Measurements from ENCODE around the gene SRMS.

SRMS gene

DNA sequence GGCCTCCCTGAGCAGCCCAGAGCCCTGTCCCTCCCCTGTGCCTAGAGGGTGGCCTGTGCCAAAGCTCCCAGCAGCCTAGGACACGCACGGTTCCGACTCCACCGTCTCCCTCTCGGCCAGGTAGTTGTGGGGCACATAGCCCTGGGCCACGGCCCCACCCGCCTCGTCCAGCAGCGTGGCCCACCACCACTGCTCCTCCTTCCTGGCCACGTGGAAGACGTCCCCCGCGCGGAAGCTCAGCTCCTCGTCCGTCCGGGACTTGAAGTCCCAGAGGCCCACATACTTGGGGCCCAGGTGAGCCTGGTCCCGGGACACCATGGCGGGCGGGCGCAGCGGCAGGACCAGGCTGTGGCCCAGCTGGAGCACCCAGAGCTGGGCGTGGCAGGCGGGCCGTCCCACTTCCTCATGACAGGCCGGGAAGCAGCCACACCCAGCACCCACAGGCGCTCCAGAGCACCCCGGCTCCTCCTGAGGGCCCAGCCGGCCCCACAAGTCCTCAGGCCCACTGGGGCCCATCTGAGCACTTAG, 10.5 kb downstream of the SRMS start, which contains the start of gene PTK6:
PTK6 (minus strand) TSS at position 380 of the 528 bp plus-strand sequence; CDS start at position 318, 62 bp downstream.
- no peak for DNase-seq

DNA sequence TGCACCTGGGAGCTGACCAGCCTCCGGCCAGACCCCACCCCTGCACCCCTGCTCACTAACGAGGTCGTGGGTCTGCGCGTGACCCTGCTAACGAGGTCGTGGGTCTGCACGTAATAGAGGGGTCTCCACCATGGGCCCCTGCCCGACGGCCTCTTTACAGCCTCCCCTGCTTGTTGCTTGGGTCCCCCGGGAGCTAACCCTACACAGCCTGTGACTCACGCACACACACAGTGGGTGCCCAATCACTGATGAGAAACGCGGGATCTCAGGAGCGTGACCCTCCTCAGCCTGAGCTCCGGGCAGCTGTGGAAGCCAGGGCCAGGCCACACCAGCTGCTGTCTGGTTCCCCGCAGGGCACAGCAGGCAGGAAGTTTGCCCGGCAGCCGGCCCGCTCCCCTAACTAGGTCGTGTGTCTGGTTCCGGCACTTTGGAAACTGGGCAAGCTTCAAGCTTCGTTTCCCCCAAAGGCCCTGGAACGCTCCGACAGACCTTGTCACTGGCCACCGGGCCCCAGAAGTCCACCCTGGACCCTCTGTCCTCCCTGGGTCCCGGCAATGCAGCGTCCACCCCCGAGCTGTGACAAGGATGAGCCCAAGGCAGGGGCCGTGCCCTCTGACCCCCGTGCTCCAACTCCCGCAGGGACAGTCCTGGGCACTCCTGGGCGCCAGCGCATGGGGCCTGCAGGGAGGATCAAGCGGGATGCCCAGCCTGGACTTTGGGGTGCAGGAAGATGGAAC, 11.1 kb downstream of the SRMS start:
- no peak for DNase-seq

- DNase-seq, result no peak
Measured at GRCh38 chr20:63534831-63535651, 12.5 kb downstream of the SRMS start.

DNA sequence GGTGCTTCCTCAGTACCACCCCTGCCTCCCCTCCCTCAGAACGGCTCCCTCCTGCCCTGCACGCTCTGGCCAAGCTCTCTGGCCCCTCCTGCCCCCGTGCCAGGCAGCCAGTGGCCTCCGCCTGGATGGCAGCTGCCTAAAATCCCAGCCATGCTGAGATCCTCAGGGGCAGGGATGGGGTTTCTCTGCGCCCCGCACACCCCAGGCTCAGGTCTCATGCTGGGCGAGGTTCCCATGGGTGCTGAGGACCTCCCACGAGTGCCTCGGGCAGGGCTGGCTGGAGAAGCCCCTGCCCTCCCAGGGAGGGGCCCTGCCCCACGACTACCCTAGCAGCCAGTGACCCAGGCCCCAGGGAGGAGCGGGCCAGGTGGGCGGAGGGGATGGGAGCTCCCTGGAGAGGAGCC, 13.1 kb downstream of the SRMS start:
- DNase-seq, result no peak

GRCh38 chr20:63533871-63534393, 13.6 kb downstream of the SRMS start:
- no peak for DNase-seq

- no peak for DNase-seq
Measured at GRCh38 chr20:63533388-63533787, 14.2 kb downstream of the SRMS start.

GRCh38 chr20:63532449-63532971, 15.0 kb downstream of the SRMS start:
- DNase-seq, result no peak

- no peak for DNase-seq
Measured at GRCh38 chr20:63531686-63532448, 15.7 kb downstream of the SRMS start.

- DNase-seq, result no peak
Measured at GRCh38 chr20:63530788-63531160, 16.8 kb downstream of the SRMS start.

DNA sequence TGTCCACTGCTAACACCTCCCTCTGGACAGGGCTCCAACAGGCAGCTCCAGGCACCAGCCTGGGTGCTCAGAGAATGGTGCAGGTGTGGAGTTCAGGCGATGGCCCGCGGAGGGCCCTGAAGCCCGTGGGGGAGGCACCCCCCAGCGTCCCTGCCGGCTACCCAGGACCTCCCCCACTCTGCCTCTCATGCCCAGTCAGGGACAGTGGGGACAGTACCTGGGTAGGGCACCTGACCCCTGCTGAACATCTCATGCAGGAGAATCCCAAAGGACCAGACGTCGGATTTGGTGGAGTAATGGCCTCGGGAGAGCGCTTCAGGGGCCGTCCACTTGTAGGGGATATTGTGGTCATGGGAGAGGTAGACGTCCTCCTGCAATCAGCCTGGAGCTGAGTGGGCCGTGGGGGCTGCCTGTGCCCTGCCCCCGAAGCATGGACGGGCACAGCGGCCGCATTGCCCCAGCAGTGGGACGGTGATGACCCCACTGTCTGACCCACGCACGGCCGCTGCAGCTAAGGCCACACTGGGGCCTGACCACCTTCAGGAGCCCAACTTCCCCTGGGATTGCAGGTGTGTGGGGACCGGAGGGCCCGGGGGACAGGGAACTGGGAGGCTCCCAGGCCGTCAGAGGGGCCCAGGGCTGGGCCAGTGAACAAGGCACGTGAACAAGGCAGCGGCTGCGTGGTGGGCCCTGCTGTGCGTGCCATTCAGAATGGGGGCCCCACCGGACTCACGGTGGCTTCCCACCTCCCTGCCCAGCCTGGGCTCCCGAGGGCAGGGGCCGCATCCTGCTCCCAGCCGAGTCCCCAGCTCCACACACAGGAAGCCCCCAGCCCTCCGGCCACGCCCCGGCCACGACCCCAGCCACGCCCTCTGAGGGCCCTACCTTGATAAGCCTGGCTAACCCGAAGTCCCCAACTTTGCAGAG, 17.4 kb downstream of the SRMS start:
- no peak for DNase-seq

DNA sequence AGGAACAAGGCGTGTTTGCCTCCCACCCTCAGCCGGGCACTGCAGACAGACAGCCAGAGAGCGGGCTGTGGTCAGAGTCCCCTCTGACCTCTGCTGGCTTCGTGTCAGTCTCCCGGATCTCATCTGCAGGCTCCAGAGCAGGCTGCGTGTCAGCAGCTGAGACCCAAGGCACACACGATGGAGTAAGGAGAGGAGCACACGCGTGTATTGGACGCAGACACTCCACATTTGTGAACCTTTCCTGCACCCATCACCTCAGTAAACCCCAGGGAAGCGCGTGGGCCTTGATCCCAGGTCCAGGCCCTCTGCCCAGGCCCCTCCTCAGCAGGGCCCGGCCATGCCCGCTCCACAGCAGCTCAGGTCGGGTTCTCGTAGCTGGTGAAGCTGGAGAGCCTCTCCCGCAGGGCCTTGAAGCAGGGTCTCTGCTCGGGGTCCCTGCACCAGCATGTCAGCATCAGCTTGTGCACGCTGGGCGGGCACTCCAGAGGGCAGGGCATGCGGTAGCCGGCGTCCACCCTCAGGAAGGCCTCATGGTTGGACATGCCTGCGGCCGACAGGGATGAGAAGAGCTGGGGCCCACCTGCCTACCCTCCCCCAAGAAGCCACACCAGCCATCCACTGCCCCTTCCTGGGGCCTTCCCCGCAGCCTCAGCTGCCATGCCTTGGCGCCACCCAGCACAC, 18.2 kb downstream of the SRMS start:
- no peak for DNase-seq

DNA sequence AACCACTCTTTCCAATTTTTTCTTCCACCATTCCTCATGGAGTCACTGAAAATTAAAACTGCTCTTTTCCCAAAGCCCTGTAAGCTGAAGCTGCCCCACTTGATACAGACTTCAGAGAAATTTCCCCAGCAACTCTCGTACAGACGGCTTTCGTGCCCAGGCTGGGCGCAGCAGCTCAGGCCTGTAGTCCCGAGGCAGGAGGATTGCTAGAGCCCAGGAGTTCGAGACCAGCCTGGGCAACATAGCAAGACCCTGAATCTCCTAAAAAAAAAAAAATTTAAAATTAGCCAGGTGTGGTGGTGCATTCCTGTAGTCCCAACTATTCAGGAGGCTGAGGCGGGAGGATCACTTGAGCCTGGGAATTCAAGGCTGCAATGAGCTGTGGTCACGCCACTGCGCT, 20.4 kb downstream of the SRMS start:
- no peak for DNase-seq

DNA sequence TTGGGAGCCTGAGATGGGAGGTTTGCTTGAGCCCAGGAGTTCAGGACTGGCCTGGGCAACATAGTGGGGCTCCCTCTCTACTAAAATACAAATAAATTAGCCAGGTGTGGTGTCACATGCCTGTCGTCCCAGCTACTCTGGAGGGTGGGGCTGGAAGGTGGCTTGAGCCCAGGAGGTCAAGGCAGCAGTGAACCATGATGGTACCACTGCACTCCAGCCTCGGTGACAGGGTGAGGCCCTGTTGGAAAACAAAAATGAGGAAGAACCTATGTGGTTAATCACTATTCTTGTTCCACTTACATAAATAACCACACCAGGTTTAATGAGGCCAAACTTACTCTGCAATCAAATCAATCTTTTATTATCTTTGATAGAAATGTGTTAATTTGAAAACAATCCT, 21.6 kb downstream of the SRMS start:
- no peak for DNase-seq

DNA sequence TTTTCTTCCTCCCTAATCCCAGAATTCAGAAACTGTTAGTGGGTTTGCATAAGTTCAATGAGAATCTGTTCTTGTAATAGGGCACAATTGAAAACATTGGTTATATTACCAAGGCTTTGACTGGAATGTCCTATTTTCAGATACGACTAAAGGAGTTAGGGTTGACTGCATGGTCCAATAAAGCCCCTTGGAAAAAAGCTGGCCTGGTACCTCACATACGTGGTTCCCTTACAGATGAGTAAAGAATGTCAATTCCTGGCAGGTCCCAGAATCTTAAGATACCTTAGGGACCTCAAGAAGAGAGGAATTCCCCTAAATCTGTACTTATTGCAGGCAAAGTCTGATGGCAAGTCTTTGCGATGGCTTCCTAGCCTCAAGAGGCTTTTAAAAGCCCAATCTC, 22.4 kb downstream of the SRMS start:
- DNase-seq, result peak; percentile 25

- DNase-seq, result no peak
Measured at GRCh38 chr20:63522981-63523611, 24.5 kb downstream of the SRMS start.

DNA sequence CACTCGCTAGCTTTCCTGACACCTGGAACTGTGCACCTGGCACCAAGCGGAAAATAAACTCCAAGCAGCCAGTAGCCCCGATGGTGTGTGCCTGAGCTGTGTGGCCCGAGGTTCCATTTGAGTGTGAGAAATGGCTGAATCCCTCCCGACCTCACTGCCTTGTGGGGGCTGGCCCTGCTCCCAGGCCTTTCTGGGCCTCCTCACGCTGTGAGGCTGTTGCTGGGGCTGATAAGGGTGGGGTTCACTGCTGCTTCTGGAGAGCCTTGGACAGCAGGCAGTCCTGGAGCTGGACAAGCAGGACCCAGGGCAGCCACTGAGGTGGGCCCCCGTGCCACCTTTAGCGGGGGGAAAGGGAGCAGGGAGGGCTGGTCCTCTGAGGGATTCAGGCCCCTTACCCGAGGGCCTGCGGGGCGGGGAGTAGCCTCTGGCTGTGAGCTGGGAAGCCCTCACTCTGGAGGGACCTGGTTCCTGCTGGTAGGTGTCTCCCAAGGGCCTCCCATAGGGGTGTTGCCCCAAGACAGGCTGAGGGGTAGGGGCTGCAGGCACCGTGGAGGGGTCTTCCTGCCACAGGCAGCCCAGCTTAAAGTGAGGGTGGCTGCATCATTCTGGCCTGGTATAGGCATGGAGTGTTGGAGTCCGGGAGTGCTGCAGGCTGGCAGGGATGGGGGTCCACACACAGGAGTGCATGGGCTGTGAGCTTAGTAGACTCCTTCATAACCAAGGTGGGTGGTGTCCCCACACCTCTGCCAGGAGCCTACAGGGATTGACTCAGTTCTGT, 25.3 kb downstream of the SRMS start:
- no peak for DNase-seq

DNA sequence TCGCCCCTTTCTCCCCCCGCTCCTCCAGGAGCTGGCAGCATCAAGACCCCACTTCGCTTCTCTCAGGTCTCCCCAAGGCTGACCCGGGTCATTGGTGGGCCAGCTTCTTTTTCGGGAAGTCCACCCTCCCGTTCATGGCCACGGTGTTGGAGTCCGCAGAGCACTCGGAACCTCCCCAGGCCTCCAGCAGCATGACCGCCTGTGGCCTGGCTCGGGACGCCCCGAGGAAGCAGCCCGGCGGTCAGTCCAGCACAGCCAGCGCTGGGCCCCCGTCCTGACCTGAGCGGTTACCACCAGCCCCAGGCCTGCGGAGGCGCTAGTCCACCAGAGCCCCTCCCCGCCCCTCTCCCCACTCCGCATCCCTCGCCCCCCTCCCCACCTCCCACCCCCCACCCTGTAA, 25.9 kb downstream of the SRMS start:
- no peak for DNase-seq

- peak; percentile 63 for DNase-seq
Measured at GRCh38 chr20:63520934-63521601, 26.5 kb downstream of the SRMS start.

- peak; percentile 77 for DNase-seq
Measured at GRCh38 chr20:63520504-63520933, 27.0 kb downstream of the SRMS start, which contains the start of gene PPDPF. PPDPF (plus strand) TSS chr20:63520765; CDS start chr20:63521309, 544 bp downstream.

All from NCI-H2171 treated with DMSO at 0.1 percent for 48 hours (cell line).